B cell (primary cell): ENCODE measurements around the gene CSE1L. TPM values are rescaled to one million over a fixed set of nuclear protein-coding genes. Genes with fewer than 3 reads are reported as not detected.

Experiments
- ATAC-seq: fragments of 200-7000 bp; cut with Tn5 transposase; one replicate; pipeline ENCODE4 v1.10.0; 2021; ENCODE audit warnings: low read depth, mild to moderate bottlenecking, moderate number of reproducible peaks, moderate library complexity
- CTCF ChIA-PET: fragments of 350-600 bp; sonication (Branson Sonifier 250); formaldehyde crosslinking; loops from one replicate; lab custom pipeline; 2021; ENCODE audit warnings: antibody characterized with exemption, inconsistent platforms; lab: Charles Lee
- POLR2A ChIA-PET: fragments of 350-600 bp; sonication (Branson Sonifier 250); formaldehyde crosslinking; loops from one replicate; lab custom pipeline; 2021; ENCODE audit warnings: antibody characterized with exemption; lab: Charles Lee
- DNase-seq: peaks from one replicate; pipeline ENCODE4 v3.0.0; 2013
- H2AFZ ChIP-seq: 2 replicates; pipeline ENCODE4 v1.6.1; 2012; ENCODE audit warnings: mild to moderate bottlenecking, low read depth, low read length; ENCODE audit not compliant: insufficient read depth, poor library complexity, severe bottlenecking
- H3K27ac ChIP-seq, 2 donors: 1 replicate in 1 of 2; 2 replicates in 1 of 2; pipeline ENCODE4 v1.5.1; 2012 to 2013; ENCODE audit warnings: low read length in 2 of 2, mild to moderate bottlenecking in 2 of 2, moderate library complexity in 1 of 2
- H3K27me3 ChIP-seq, 4 experiments: fragments of 200-600 bp in 1 of 4; sonication (generic) in 1 of 4; replicated peaks in 1 of 4; 1 replicate in 2 of 4; 2 replicates in 2 of 4; pipeline versions ENCODE4 v1.6.1 to v1.7.0; 2013 to 2016; ENCODE audit warnings: low read length in 3 of 4, mild to moderate bottlenecking in 2 of 4, mixed read lengths in 1 of 4, moderate library complexity in 1 of 4; ENCODE audit not compliant: insufficient read depth in 4 of 4, control insufficient read depth in 3 of 4; ENCODE audit errors: control extremely low read depth in 1 of 4
- H3K36me3 ChIP-seq, 2 experiments: replicated peaks in 1 of 2; 1 replicate in 1 of 2; 2 replicates in 1 of 2; pipeline versions ENCODE4 v1.6.1 to v1.7.1; 2013; ENCODE audit warnings: low read length in 1 of 2; ENCODE audit not compliant: insufficient read depth in 2 of 2, control insufficient read depth in 1 of 2; ENCODE audit errors: control extremely low read depth in 1 of 2, extremely low read depth in 1 of 2
- H3K4me1 ChIP-seq, 2 donors: fragments of 200-600 bp in 1 of 2; sonication (generic) in 1 of 2; 1 replicate in 1 of 2; 2 replicates in 1 of 2; pipeline versions ENCODE4 v1.5.1 to v1.6.1; 2013 to 2017; ENCODE audit warnings: low read length in 2 of 2; ENCODE audit not compliant: control insufficient read depth in 2 of 2, insufficient read depth in 2 of 2
- H3K4me2 ChIP-seq: replicated peaks from 2 replicates; pipeline ENCODE3; 2012; ENCODE audit warnings: mild to moderate bottlenecking, low read depth, low read length; ENCODE audit not compliant: poor library complexity, severe bottlenecking
- H3K4me3 ChIP-seq, 5 experiments: fragments of 200-600 bp in 1 of 5; sonication (generic) in 1 of 5; 1 replicate in 3 of 5; 2 replicates in 2 of 5; pipeline versions ENCODE4 v1.5.1 to v1.7.0; 2011 to 2016; ENCODE audit warnings: low read length in 4 of 5, mild to moderate bottlenecking in 4 of 5, low read depth in 2 of 5, control low read depth in 1 of 5, moderate library complexity in 1 of 5; ENCODE audit not compliant: insufficient read depth in 1 of 5; ENCODE audit errors: control extremely low read depth in 1 of 5, extremely low read depth in 1 of 5
- H3K79me2 ChIP-seq: fragments of 200-600 bp; sonication (generic); one replicate; pipeline ENCODE4 v1.6.0; 2016; ENCODE audit warnings: low read length; ENCODE audit not compliant: control insufficient read depth, insufficient read depth
- H3K9ac ChIP-seq: fragments of 200-600 bp; sonication (generic); 2 replicates; pipeline ENCODE4 v1.6.1; 2017; ENCODE audit warnings: mild to moderate bottlenecking, low read length, moderate library complexity
- H3K9me3 ChIP-seq, 3 donors: one replicate each; pipeline versions ENCODE4 v1.6.1 to v1.7.1; 2013; ENCODE audit warnings: low read length in 2 of 3; ENCODE audit not compliant: control insufficient read depth in 2 of 3, insufficient read depth in 1 of 3; ENCODE audit errors: control extremely low read depth in 1 of 3
- H4K20me1 ChIP-seq: 2 replicates; pipeline ENCODE4 v1.6.0; 2012; ENCODE audit warnings: mild to moderate bottlenecking, low read length; ENCODE audit not compliant: insufficient read depth, control insufficient read depth, poor library complexity, severe bottlenecking
- H3K27ac Mint-ChIP-seq: one replicate; pipeline ENCODE4 v1.8.0; 2021; ENCODE audit warnings: mixed read lengths
- H3K27me3 Mint-ChIP-seq: one replicate; pipeline ENCODE4 v1.8.0; 2021; ENCODE audit warnings: mixed read lengths
- H3K4me1 Mint-ChIP-seq: one replicate; pipeline ENCODE4 v1.8.0; 2021; ENCODE audit warnings: mixed read lengths
- H3K4me3 Mint-ChIP-seq: one replicate; pipeline ENCODE4 v1.8.0; 2021; ENCODE audit warnings: mixed read lengths
- H3K9me3 Mint-ChIP-seq: one replicate; pipeline ENCODE4 v1.8.0; 2022; ENCODE audit warnings: mixed read lengths; ENCODE audit not compliant: insufficient read depth
- CTCF ChIP-seq: fragments of 200-600 bp; IDR thresholded peaks from one replicate; pipeline ENCODE4 v1.8.0; 2022; ENCODE audit warnings: antibody characterized with exemption, mild to moderate bottlenecking
- EZH2 ChIP-seq: IDR thresholded peaks from 2 replicates; pipeline ENCODE4 v1.6.1; 2012; ENCODE audit warnings: borderline replicate concordance, low read depth, mild to moderate bottlenecking, moderate library complexity, low read length; ENCODE audit not compliant: insufficient read depth, poor library complexity, severe bottlenecking
- WGBS: methylation state at CpG from one replicate; pipeline ENCODE4 v1.1.5; 2013; ENCODE audit warnings: missing lambda C conversion rate; ENCODE audit not compliant: insufficient coverage; 5-methylcytosine and 5-hydroxymethylcytosine counted together
- intact Hi-C: fragments of 100-400 bp; cut with micrococcal nuclease; formaldehyde crosslinking; loops from one replicate; pipeline ENCODE4 v1.10.0; 2022
- polyA plus RNA-seq: library from polyadenylated mRNA; depleted of rRNA; stranded (reverse); fragments of >200 nt; gene quantifications from 2 replicates; pipeline ENCODE4 v1.2.3, GENCODE V29; 2012
- total RNA-seq, 2 donors: library from RNA; stranded (reverse); fragments of 120-200 nt in 1 of 2; gene quantifications; 1 replicate in 1 of 2; 2 replicates in 1 of 2; pipeline versions ENCODE4 v1.2.3 to v1.2.4, GENCODE V29; 2013 to 2022

CSE1L gene
- total and polyA plus RNA-seq, 2 donors (not counting 1 experiment from before 2014, with no cell fraction given) = 7.6 to 38.0 TPM

GRCh38 chr20:49100972-49101371 lies 54.9 kb downstream of the CSE1L start:
- Histone ChIP-seq H3K27me3 (no peaks in the 10 kb centered on the region), H3K79me2 (peaks cover 3% of the 10 kb centered on the region), H3K4me2 (peak overlapping the region; percentile 69), H3K27ac (peak overlapping the region; percentile 60 to 77), H3K4me3 (peak overlapping the region in 1 of 5 experiments; percentile 50), H3K9me3 (no peaks in the 10 kb centered on the region), H3K4me1 (peaks cover 21 to 29% of the 10 kb centered on the region in 2 donors), H3K36me3 (peaks cover 1 to 34% of the 10 kb centered on the region in 2 experiments), H4K20me1 (no peaks in the 10 kb centered on the region), H2AFZ (peak overlapping the region; percentile 47), H3K9ac (peak overlapping the region; percentile 52)
- ATAC-seq (peak; percentile 78), DNase-seq (peak; percentile 58)
- Mint-ChIP-seq H3K4me3 (peak overlapping the region; percentile 75), H3K27ac (peak overlapping the region; percentile 89), H3K9me3 (no peaks in the 10 kb centered on the region), H3K4me1 (peaks cover 29% of the 10 kb centered on the region), H3K27me3 (no peaks in the 10 kb centered on the region)
- CTCF ChIA-PET = interaction anchor here (1.0 kb wide), 1 partner anchor 10 kb away, joined by 3 read pairs; no protein-coding TSS in a partner anchor
- intact Hi-C loops = no loop called here
- POLR2A ChIA-PET = interaction anchor here (0.6 kb wide), 1 partner anchor 57 kb away, joined by 5 read pairs; no protein-coding TSS in a partner anchor
- TF ChIP-seq EZH2 = no peak
- TF ChIP-seq CTCF = no peak
- WGBS = no CpG with 5 or more reads among the region's 4 CpGs

- no peak for DNase-seq
- 100% methylated on average over 3 of the region's 4 CpGs for WGBS
- Histone ChIP-seq H3K4me2 (no peak overlapping the region), H3K9me3 (no peaks in the 10 kb centered on the region), H3K27me3 (no peaks in the 10 kb centered on the region), H3K9ac (no peak overlapping the region), H3K79me2 (peaks cover 3% of the 10 kb centered on the region), H3K27ac (no peak overlapping the region), H3K4me1 (peaks cover 21 to 29% of the 10 kb centered on the region in 2 donors), H3K4me3 (no peak overlapping the region), H2AFZ (no peak overlapping the region), H4K20me1 (no peaks in the 10 kb centered on the region), H3K36me3 (peaks cover 0 to 26% of the 10 kb centered on the region in 2 experiments)
- CTCF ChIA-PET = no interaction called here
- Mint-ChIP-seq H3K27me3 (no peaks in the 10 kb centered on the region), H3K4me1 (peaks cover 29% of the 10 kb centered on the region), H3K27ac (peak overlapping the region; percentile 21), H3K9me3 (no peaks in the 10 kb centered on the region), H3K4me3 (no peak overlapping the region)
- ATAC-seq = no peak
- TF ChIP-seq EZH2 = no peak
- no peak for TF ChIP-seq CTCF
- intact Hi-C loops = no loop called here
- POLR2A ChIA-PET = no interaction called here
Measured at GRCh38 chr20:49103019-49103418, 56.9 kb downstream of the CSE1L start.
